Heart left ventricle (tissue), 13 donors: ENCODE data around the gene G6PC1.

Experiments used
- CTCF ChIP-seq, 12 donors: fragments of 200-600 bp; sonication (generic) in 4 of 12; IDR thresholded peaks; one replicate each; pipeline versions ENCODE4 v1.5.0 to v1.8.0; 2018 to 2022; ENCODE audit warnings: antibody characterized with exemption in 12 of 12, mild to moderate bottlenecking in 5 of 12
- POLR2A ChIP-seq, 2 donors: fragments of 450-650 bp; IDR thresholded peaks; one replicate each; pipeline ENCODE4 v1.6.1; 2017; ENCODE audit warnings: antibody characterized with exemption in 2 of 2, mild to moderate bottlenecking in 2 of 2, moderate library complexity in 2 of 2
- donor health status: ischemic (EF 13 %, LVEDD 7.1; RV severe dilation, severe dysfunction).
- donor health status: DM: no; HTN: yes; CAD: no.
- donor health status: DM: no; HTN: no; CAD: no.
- donor health status: ischemic (EF 25% LVEDD 6.9; RV normal size, moderate dysfunction).
- donor health status: ischemic (EF 25% LVEDD 5.7; RV mildly dilated, moderate dysfunction).
- donor health status: ischemic (EF 35%, LVEDD 5.7; RV mildly dilated, moderate dysfunction).
- donor health status: nonischemic (EF 11% LVEDD 7.7; RV severe dilation, severe dysfunction).
- donor health status: DM: yes; HTN: yes; CAD: no.
- donor health status: PGD.
- donor health status: ischemic (EF 29% LVEDD 5.4; RV normal size, mild dysfunction).
- donor health status: nonischemic (EF 23%, LVEDD 6.1; RV moderate dilation, normal function).

- TF ChIP-seq CTCF (IDR thresholded peaks at IDR 0.05): no peak
- no peak for TF ChIP-seq POLR2A (IDR thresholded peaks at IDR 0.05)
Observed at GRCh38 chr17:42920922-42921321, 20.3 kb downstream of the G6PC1 start.
